Measurements from ENCODE around the gene DTNB.

The DTNB gene

GRCh38 chr2:25576596-25576995 lies 96.8 kb downstream of the DTNB start:
- TF ChIP-seq TAF1 (IDR thresholded peaks at IDR 0.05; ENCODE audit: borderline replicate concordance, insufficient read depth, low read length) (no peak), REST (IDR thresholded peaks at IDR 0.05; ENCODE audit: insufficient read depth in 1 of 2, low read depth in 2 of 2, low read length in 2 of 2) (no peak), SIN3A (IDR thresholded peaks at IDR 0.05; ENCODE audit: borderline replicate concordance, insufficient read depth, low read length) (no peak), FOXP2 (optimal IDR thresholded peaks at IDR 0.05; ENCODE audit: borderline replicate concordance, extremely low read depth, extremely low read length, insufficient read depth) (no peak), POLR2AphosphoS5 (IDR thresholded peaks at IDR 0.05; ENCODE audit: low read depth, low read length) (no peak)

- no peak for TF ChIP-seq POLR2AphosphoS5 (IDR thresholded peaks at IDR 0.05; ENCODE audit: low read depth, low read length)
- TF ChIP-seq SIN3A (IDR thresholded peaks at IDR 0.05; ENCODE audit: borderline replicate concordance, insufficient read depth, low read length): no peak
- no peak for TF ChIP-seq FOXP2 (optimal IDR thresholded peaks at IDR 0.05; ENCODE audit: borderline replicate concordance, extremely low read depth, extremely low read length, insufficient read depth)
Measured at GRCh38 chr2:25572638-25573037, 100.7 kb downstream of the DTNB start.

- TF ChIP-seq REST (IDR thresholded peaks at IDR 0.05; ENCODE audit: insufficient read depth in 1 of 2, low read depth in 2 of 2, low read length in 2 of 2) (no peak), POLR2AphosphoS5 (IDR thresholded peaks at IDR 0.05; ENCODE audit: low read depth, low read length) (no peak), TAF1 (IDR thresholded peaks at IDR 0.05; ENCODE audit: borderline replicate concordance, insufficient read depth, low read length) (no peak), FOXP2 (optimal IDR thresholded peaks at IDR 0.05; ENCODE audit: borderline replicate concordance, extremely low read depth, extremely low read length, insufficient read depth) (no peak), SIN3A (IDR thresholded peaks at IDR 0.05; ENCODE audit: borderline replicate concordance, insufficient read depth, low read length) (no peak)
Measured at GRCh38 chr2:25570161-25570845, 103.1 kb downstream of the DTNB start.

- TF ChIP-seq POLR2AphosphoS5 (IDR thresholded peaks at IDR 0.05; ENCODE audit: low read depth, low read length) (no peak), FOXP2 (optimal IDR thresholded peaks at IDR 0.05; ENCODE audit: borderline replicate concordance, extremely low read depth, extremely low read length, insufficient read depth) (no peak), REST (IDR thresholded peaks at IDR 0.05; ENCODE audit: insufficient read depth in 1 of 2, low read depth in 2 of 2, low read length in 2 of 2) (no peak), SIN3A (IDR thresholded peaks at IDR 0.05; ENCODE audit: borderline replicate concordance, insufficient read depth, low read length) (no peak), TAF1 (IDR thresholded peaks at IDR 0.05; ENCODE audit: borderline replicate concordance, insufficient read depth, low read length) (no peak)
Measured at GRCh38 chr2:25567406-25567805, 106.0 kb downstream of the DTNB start.

GRCh38 chr2:25566694-25567093 lies 106.7 kb downstream of the DTNB start:
- TF ChIP-seq SIN3A (IDR thresholded peaks at IDR 0.05; ENCODE audit: borderline replicate concordance, insufficient read depth, low read length) (no peak), REST (IDR thresholded peaks at IDR 0.05; ENCODE audit: insufficient read depth in 1 of 2, low read depth in 2 of 2, low read length in 2 of 2) (no peak), POLR2AphosphoS5 (IDR thresholded peaks at IDR 0.05; ENCODE audit: low read depth, low read length) (no peak), FOXP2 (optimal IDR thresholded peaks at IDR 0.05; ENCODE audit: borderline replicate concordance, extremely low read depth, extremely low read length, insufficient read depth) (no peak), TAF1 (IDR thresholded peaks at IDR 0.05; ENCODE audit: borderline replicate concordance, insufficient read depth, low read length) (no peak)

Data from PFSK-1 (cell line).